C4-2B (cell line): ENCODE data around the gene REG3G.
A peak's percentile ranks its signal among the peaks of the same experiment; 100 is the strongest.

Experiments
- ZFX ChIP-seq: fragments of 450-650 bp; IDR thresholded peaks from 2 replicates; pipeline ENCODE4 v1.6.1; 2017
- TF ChIP-seq, protein P1 (sequence below): fragments of 450-650 bp; conservative IDR thresholded peaks from 2 replicates; pipeline ENCODE4 v1.5.1; 2017; ENCODE audit warnings: mild to moderate bottlenecking

DNA sequence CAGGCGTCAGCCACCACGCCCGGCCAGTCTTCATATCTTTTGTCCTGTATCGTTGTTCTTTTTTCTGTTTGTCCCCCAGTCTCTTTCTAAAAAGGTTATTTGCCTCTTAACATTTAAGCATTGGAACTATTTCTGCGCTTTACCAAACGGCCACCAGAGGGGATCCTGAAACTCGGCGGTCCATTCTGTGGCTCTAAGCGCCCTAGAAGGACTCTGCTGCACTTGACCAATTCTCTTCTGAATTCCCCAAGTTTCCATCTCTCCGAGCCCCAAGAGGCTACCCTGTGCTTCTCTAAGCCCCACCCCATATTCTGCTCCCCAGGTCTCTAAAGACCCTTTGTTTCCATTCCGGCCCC, 33.1 kb upstream of the REG3G start:
- TF ChIP-seq, protein P1, sequence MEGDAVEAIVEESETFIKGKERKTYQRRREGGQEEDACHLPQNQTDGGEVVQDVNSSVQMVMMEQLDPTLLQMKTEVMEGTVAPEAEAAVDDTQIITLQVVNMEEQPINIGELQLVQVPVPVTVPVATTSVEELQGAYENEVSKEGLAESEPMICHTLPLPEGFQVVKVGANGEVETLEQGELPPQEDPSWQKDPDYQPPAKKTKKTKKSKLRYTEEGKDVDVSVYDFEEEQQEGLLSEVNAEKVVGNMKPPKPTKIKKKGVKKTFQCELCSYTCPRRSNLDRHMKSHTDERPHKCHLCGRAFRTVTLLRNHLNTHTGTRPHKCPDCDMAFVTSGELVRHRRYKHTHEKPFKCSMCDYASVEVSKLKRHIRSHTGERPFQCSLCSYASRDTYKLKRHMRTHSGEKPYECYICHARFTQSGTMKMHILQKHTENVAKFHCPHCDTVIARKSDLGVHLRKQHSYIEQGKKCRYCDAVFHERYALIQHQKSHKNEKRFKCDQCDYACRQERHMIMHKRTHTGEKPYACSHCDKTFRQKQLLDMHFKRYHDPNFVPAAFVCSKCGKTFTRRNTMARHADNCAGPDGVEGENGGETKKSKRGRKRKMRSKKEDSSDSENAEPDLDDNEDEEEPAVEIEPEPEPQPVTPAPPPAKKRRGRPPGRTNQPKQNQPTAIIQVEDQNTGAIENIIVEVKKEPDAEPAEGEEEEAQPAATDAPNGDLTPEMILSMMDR, result peak; percentile 66
- TF ChIP-seq ZFX, result no peak
